ENCODE results near the gene RINL. TPM values are rescaled to one million over a fixed set of nuclear protein-coding genes. Genes with fewer than 3 reads are reported as not detected.
"Not testable (repeated sequence)": the region's sequence is repeated elsewhere in the genome, so short reads cannot be mapped to it uniquely, and the experiment has no call there.

Gene RINL
- total RNA-seq, 2 experiments from 2014 or later, result 58.9 to 63.5 TPM

GRCh38 chr19:38854961-38855360 lies 23.1 kb downstream of the RINL start:
- H3K27me3 Mint-ChIP-seq (ENCODE audit: low read depth); H3K4me3 Mint-ChIP-seq; H3K36me3 Mint-ChIP-seq (ENCODE audit: low read depth); DNase-seq; POLR2A ChIA-PET; H3K27ac Mint-ChIP-seq; CTCF ChIA-PET; H3K9me3 Mint-ChIP-seq (ENCODE audit: insufficient read depth); ATAC-seq: not testable (repeated sequence)
- H3K4me1 Mint-ChIP-seq (ENCODE audit: low read depth), result peaks cover 39% of the 10 kb centered on the region

- no peak for ATAC-seq
- CTCF ChIA-PET, result interaction anchor here (0.7 to 2.9 kb wide), 8 partner anchors 10 to 217 kb away, joined by 3 to 17 read pairs (median 6); partner anchors contain the start of genes MRPS12 and SARS2
- Mint-ChIP-seq H3K4me3 (peak overlapping the region; percentile 90), H3K9me3 (ENCODE audit: insufficient read depth) (no peaks in the 10 kb centered on the region), H3K36me3 (ENCODE audit: low read depth) (peaks cover 15% of the 10 kb centered on the region), H3K4me1 (ENCODE audit: low read depth) (peaks cover 48% of the 10 kb centered on the region), H3K27me3 (ENCODE audit: low read depth) (no peaks in the 10 kb centered on the region), H3K27ac (peak overlapping the region; percentile 99)
- POLR2A ChIA-PET, result interaction anchor here (0.9 to 3.0 kb wide), 9 partner anchors 7 to 119 kb away, joined by 3 to 25 read pairs (median 5); partner anchors contain the start of genes ECH1, MRPS12, RINL and SARS2
- DNase-seq, result no peak
These were observed 24.9 kb downstream of the RINL start for GRCh38 chr19:38853214-38853613.

GRCh38 chr19:38852231-38853044 lies 25.6 kb downstream of the RINL start:
- H3K9me3 Mint-ChIP-seq (ENCODE audit: insufficient read depth), result no peaks in the 10 kb centered on the region
- H3K36me3 Mint-ChIP-seq (ENCODE audit: low read depth), result peaks cover 23% of the 10 kb centered on the region
- peak overlapping the region; percentile 90 for H3K4me3 Mint-ChIP-seq
- ATAC-seq, result no peak
- POLR2A ChIA-PET, result interaction anchor here (0.9 to 3.0 kb wide), 13 partner anchors 8 to 118 kb away, joined by 3 to 25 read pairs (median 5); partner anchors contain the start of genes ECH1, MRPS12, RINL and SARS2
- H3K4me1 Mint-ChIP-seq (ENCODE audit: low read depth), result peaks cover 49% of the 10 kb centered on the region
- peak; percentile 74 for DNase-seq
- no peaks in the 10 kb centered on the region for H3K27me3 Mint-ChIP-seq (ENCODE audit: low read depth)
- CTCF ChIA-PET, result interaction anchor here (0.7 to 2.9 kb wide), 8 partner anchors 11 to 216 kb away, joined by 3 to 17 read pairs (median 6); partner anchors contain the start of genes MRPS12 and SARS2
- peak overlapping the region; percentile 99 for H3K27ac Mint-ChIP-seq

DNA sequence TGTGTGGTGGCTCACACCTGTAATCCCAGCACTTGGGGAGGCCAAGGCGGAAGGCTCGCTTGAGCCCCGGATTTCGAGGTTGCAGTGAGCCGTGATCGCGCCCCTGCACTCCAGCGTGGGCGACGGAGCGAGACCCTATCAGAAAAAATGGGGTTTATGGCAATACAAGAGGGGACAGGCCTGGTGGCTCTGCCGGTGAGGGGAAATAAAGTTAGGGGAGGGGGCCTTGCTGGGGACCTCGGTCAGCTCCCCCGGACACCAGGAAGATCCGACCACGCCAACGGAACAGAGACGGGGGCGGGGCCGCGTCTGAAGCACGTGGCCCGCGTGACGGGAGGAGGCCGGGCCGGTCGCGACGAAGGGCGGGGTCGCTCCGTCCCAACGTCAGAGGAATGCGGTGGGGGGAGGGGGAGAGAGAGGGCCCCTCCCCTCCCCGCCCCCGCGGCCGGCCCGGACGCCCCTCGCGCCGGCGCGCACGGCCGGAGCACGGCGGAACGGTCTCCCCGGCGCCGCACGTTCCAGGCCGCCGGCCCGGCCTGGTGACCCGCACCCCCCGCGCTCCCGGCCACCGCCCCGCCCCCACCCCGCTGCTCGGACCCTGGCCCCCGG lies 26.3 kb downstream of the RINL start:
- ChIA-PET POLR2A (interaction anchor here (0.8 to 3.0 kb wide), 12 partner anchors 9 to 117 kb away, joined by 3 to 25 read pairs (median 6); partner anchors contain the start of genes ECH1, MRPS12, NFKBIB and RINL), CTCF (interaction anchor here (0.7 to 2.9 kb wide), 7 partner anchors 11 to 82 kb away, joined by 3 to 17 read pairs (median 4); partner anchors contain the start of genes ECH1, MRPS12 and SARS2)
- Mint-ChIP-seq H3K27me3 (ENCODE audit: low read depth) (no peaks in the 10 kb centered on the region), H3K9me3 (ENCODE audit: insufficient read depth) (no peaks in the 10 kb centered on the region), H3K36me3 (ENCODE audit: low read depth) (peaks cover 29% of the 10 kb centered on the region), H3K4me1 (ENCODE audit: low read depth) (peaks cover 48% of the 10 kb centered on the region), H3K27ac (peak overlapping the region; percentile 100), H3K4me3 (peak overlapping the region; percentile 95)
- DNase-seq (peak; percentile 94), ATAC-seq (peak; percentile 4)

DNA sequence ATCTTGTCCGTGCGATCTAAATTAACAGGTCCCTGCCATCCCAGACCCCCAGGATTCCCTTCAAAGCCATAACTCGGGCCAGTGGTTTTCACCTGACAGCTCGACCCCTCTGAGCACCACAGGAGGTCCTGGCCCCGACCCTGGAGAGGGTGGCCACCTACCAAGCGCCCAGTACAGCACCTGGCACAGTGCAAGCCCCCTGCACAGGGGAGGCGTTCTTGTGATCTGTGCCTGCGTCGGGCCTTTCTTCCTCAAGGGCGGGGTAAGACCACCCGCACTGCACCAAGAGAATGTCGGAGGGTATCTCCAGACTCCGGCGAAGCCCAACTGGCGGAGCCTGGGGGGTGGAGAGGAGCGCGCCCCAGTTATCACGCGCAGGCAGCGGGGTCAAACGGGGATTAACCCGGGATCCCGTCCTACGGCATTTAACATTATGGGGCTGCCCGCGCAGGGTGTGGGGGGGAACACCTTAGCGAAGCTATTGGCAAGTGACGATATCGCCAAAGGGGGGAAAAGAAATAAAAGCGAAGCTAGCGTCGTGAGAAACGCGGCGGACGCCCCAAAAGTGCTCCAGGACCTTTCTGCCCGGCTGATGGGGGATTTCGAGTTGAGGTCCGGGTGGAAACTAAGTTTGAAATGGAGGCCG lies 27.0 kb downstream of the RINL start:
- peaks cover 32% of the 10 kb centered on the region for H3K36me3 Mint-ChIP-seq (ENCODE audit: low read depth)
- no peak for ATAC-seq
- H3K4me3 Mint-ChIP-seq, result peak overlapping the region; percentile 95
- no peaks in the 10 kb centered on the region for H3K27me3 Mint-ChIP-seq (ENCODE audit: low read depth)
- H3K4me1 Mint-ChIP-seq (ENCODE audit: low read depth), result peaks cover 46% of the 10 kb centered on the region
- ChIA-PET POLR2A (interaction anchor here (0.8 to 3.0 kb wide), 12 partner anchors 9 to 80 kb away, joined by 3 to 25 read pairs (median 4); partner anchors contain the start of genes ECH1, MRPS12, NFKBIB and RINL), CTCF (interaction anchor here (0.7 to 2.9 kb wide), 8 partner anchors 12 to 82 kb away, joined by 3 to 17 read pairs (median 4); partner anchors contain the start of genes ECH1, MRPS12 and SARS2)
- peak; percentile 58 for DNase-seq
- H3K9me3 Mint-ChIP-seq (ENCODE audit: insufficient read depth), result no peaks in the 10 kb centered on the region
- H3K27ac Mint-ChIP-seq, result peak overlapping the region; percentile 100

DNA sequence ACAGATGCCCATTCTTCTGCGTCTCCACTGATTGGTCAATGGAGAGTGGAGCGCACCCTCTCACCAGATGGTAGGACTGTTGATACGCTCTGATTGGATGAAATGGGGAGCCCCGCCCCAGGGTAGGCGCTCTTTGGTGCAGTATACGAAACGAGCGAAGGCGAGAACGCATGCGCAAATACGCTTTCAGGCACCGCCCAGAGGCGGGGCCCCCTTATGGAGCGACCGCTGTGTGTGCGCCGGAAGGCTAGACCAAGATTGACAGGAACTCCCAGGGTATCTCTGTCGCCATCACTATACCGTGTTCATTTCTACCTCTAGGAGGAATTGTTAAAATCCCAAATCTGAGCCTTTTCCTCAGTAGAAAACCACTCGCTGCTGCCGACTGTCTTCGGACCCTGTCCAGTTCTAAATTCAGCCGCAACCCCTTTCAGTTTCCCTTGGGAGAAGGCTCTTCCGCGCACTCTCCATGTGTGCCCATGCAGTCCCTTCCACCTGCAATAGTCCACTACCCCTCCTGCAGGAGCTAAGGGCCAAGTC lies 27.6 kb downstream of the RINL start:
- Mint-ChIP-seq H3K4me1 (ENCODE audit: low read depth) (peaks cover 52% of the 10 kb centered on the region), H3K27ac (peak overlapping the region; percentile 100), H3K9me3 (ENCODE audit: insufficient read depth) (no peaks in the 10 kb centered on the region), H3K36me3 (ENCODE audit: low read depth) (peaks cover 38% of the 10 kb centered on the region), H3K27me3 (ENCODE audit: low read depth) (no peaks in the 10 kb centered on the region), H3K4me3 (peak overlapping the region; percentile 95)
- DNase-seq, result peak; percentile 100
- ATAC-seq, result peak; percentile 83
- CTCF ChIA-PET, result interaction anchor here (0.7 to 2.9 kb wide), 7 partner anchors 13 to 81 kb away, joined by 3 to 17 read pairs (median 4); partner anchors contain the start of genes ECH1, MRPS12 and SARS2
- POLR2A ChIA-PET, result interaction anchor here (1.0 to 3.0 kb wide), 7 partner anchors 8 to 28 kb away, joined by 3 to 25 read pairs (median 7); partner anchors contain the start of genes ECH1 and RINL

DNA sequence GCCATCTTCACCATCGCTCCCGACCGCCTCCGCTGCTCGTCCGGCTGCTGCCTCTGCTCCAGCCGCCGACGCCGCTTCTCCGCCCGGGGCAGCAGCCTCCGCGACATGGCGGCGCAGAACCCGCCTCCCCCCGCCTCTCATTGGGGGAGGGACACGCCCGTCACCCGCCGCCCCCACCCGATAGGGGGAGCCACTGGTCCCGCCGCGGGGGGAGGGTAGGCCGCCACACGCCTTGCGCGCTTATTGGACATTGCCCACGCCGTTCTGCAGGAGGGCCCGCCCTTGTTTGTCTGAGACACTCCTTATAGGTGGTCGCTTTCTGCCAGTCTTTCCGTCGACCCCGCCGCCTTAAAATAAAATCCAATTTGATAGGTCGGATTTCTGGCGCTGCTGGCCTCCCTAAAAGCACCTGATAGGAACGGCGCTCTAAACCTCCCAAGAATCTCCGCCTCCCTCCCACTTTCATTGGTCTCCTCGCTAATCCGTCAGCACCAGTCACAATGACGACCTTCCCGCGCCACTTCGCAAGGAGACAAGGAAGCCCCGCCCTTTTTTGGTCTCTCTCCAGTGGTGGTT lies 28.1 kb downstream of the RINL start, which contains the start of gene HNRNPL:
Gene HNRNPL, minus strand, starts transcription at position 127 of the 576 bp plus-strand sequence. Its CDS starts 20 bp downstream, at position 107.
- ATAC-seq, result peak; percentile 73
- ChIA-PET CTCF (interaction anchor here (0.6 to 2.6 kb wide), 8 partner anchors 11 to 80 kb away, joined by 3 to 10 read pairs (median 4); partner anchors contain the start of genes ECH1, MRPS12 and SARS2), POLR2A (interaction anchor here (0.8 to 4.2 kb wide), 12 partner anchors 8 to 447 kb away, joined by 3 to 27 read pairs (median 6); partner anchors contain the start of genes ECH1, FAM98C, NFKBIB and RINL)
- DNase-seq, result peak; percentile 100
- Mint-ChIP-seq H3K27me3 (ENCODE audit: low read depth) (no peaks in the 10 kb centered on the region), H3K27ac (peak within 1 kb of the TSS; percentile 100), H3K4me1 (ENCODE audit: low read depth) (peaks cover 52% of the 10 kb centered on the region), H3K4me3 (peak within 1 kb of the TSS; percentile 95), H3K9me3 (ENCODE audit: insufficient read depth) (no peaks in the 10 kb centered on the region), H3K36me3 (ENCODE audit: low read depth) (peaks cover 41% of the 10 kb centered on the region)

DNA sequence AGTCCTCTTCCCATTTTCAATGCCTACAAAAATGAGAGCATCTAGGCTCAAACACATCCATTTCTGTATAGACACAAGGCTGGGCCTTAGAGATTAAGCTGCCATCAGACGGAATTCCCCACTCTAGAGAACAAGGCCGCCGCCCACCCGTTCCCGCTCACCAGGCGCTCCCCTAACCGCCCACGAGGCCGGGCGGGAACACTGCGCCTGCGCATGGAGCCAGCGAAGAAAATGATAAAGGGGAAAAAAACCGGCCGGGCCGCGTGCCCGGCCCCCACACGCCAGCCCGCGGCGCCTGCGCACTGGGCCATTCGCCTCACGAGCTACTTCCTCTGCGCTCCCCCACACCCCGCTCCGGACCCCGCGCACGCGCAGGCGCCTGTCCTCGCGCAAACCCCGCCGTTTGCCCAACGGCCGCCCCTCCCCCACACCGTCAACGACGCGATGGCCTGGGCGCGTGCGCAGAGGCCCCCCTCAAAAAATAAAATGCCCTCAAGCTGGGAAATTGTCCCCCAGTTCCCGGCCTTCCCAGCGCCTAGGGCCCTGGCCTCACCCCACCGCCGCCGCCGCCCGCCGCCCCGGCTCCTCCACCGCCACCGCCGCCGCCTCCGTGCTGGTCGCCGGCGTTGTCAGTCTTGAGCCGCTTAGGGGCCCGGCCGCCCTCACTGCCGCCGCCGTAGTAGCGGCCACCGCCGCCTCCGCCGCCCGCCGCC lies 28.8 kb downstream of the RINL start:
- ATAC-seq (peak; percentile 29), DNase-seq (peak; percentile 98)
- H3K27ac Mint-ChIP-seq, result peak overlapping the region; percentile 100
- peaks cover 44% of the 10 kb centered on the region for H3K36me3 Mint-ChIP-seq (ENCODE audit: low read depth)
- CTCF ChIA-PET, result interaction anchor here (0.6 to 2.6 kb wide), 10 partner anchors 11 to 214 kb away, joined by 3 to 10 read pairs (median 4); partner anchors contain the start of genes ECH1, MRPS12 and SARS2
- no peaks in the 10 kb centered on the region for H3K9me3 Mint-ChIP-seq (ENCODE audit: insufficient read depth)
- H3K4me1 Mint-ChIP-seq (ENCODE audit: low read depth), result peaks cover 59% of the 10 kb centered on the region
- H3K27me3 Mint-ChIP-seq (ENCODE audit: low read depth), result no peaks in the 10 kb centered on the region
- H3K4me3 Mint-ChIP-seq, result peak overlapping the region; percentile 95
- POLR2A ChIA-PET, result interaction anchor here (0.5 to 4.2 kb wide), 19 partner anchors 8 to 586 kb away, joined by 3 to 27 read pairs (median 4); partner anchors contain the start of genes ECH1, FAM98C, MRPS12 and NFKBIB

- peaks cover 52% of the 10 kb centered on the region for H3K36me3 Mint-ChIP-seq (ENCODE audit: low read depth)
- peak overlapping the region; percentile 100 for H3K27ac Mint-ChIP-seq
- peaks cover 63% of the 10 kb centered on the region for H3K4me1 Mint-ChIP-seq (ENCODE audit: low read depth)
- H3K9me3 Mint-ChIP-seq (ENCODE audit: insufficient read depth), result no peaks in the 10 kb centered on the region
- H3K27me3 Mint-ChIP-seq (ENCODE audit: low read depth), result no peaks in the 10 kb centered on the region
- DNase-seq (no peak), ATAC-seq (no peak)
- ChIA-PET CTCF (interaction anchor here (0.8 to 2.6 kb wide), 11 partner anchors 12 to 214 kb away, joined by 3 to 10 read pairs (median 4); partner anchors contain the start of genes ECH1, MRPS12 and SARS2), POLR2A (interaction anchor here (0.5 to 4.2 kb wide), 24 partner anchors 9 to 587 kb away, joined by 3 to 27 read pairs (median 4); partner anchors contain the start of genes ECH1, EIF3K, FAM98C and MRPS12)
- peak overlapping the region; percentile 95 for H3K4me3 Mint-ChIP-seq
These were observed 29.6 kb downstream of the RINL start for GRCh38 chr19:38848299-38849146.
